Muscle layer of duodenum (tissue), 2 donors: Measurements from ENCODE around the gene TTLL11.

Experiments used
- H3K27ac ChIP-seq: one replicate; pipeline ENCODE4 v1.7.0; 2013; ENCODE audit warnings: mild to moderate bottlenecking, low read length
- H3K27me3 ChIP-seq: one replicate; pipeline ENCODE4 v1.7.0; 2013; ENCODE audit warnings: low read depth, mild to moderate bottlenecking, control low read depth, low read length
- H3K36me3 ChIP-seq, 2 donors: one replicate each; pipeline ENCODE4 v1.7.0; 2013; ENCODE audit warnings: low read length in 2 of 2, control low read depth in 1 of 2, mild to moderate bottlenecking in 1 of 2; ENCODE audit not compliant: insufficient read depth in 2 of 2, control insufficient read depth in 1 of 2
- H3K4me1 ChIP-seq, 2 donors: one replicate each; pipeline ENCODE4 v1.7.0; 2013; ENCODE audit warnings: low read length in 2 of 2, mild to moderate bottlenecking in 2 of 2, control low read depth in 1 of 2, moderate library complexity in 1 of 2; ENCODE audit not compliant: insufficient read depth in 2 of 2, control insufficient read depth in 1 of 2
- H3K4me3 ChIP-seq, 2 donors: one replicate each; pipeline ENCODE4 v1.7.0; 2013; ENCODE audit warnings: low read length in 2 of 2, low read depth in 1 of 2, mild to moderate bottlenecking in 1 of 2
- H3K9me3 ChIP-seq, 2 donors: one replicate each; pipeline ENCODE4 v1.7.0; 2013; ENCODE audit warnings: low read length in 2 of 2, control low read depth in 1 of 2, mild to moderate bottlenecking in 1 of 2; ENCODE audit not compliant: control insufficient read depth in 1 of 2
- donor health status: healthy.

Gene TTLL11

GRCh38 chr9:121976751-121977150 is 116.4 kb downstream of the TTLL11 start:
- Histone ChIP-seq H3K36me3 (peaks cover 0 to 2% of the 10 kb centered on the region in 2 donors), H3K9me3 (peaks cover 0 to 6% of the 10 kb centered on the region in 2 donors), H3K4me3 (no peak overlapping the region), H3K27me3 (no peaks in the 10 kb centered on the region), H3K4me1 (no peaks in the 10 kb centered on the region), H3K27ac (no peak overlapping the region)

- H3K4me1 ChIP-seq, result no peaks in the 10 kb centered on the region
- no peak overlapping the region for H3K27ac ChIP-seq
Measured at GRCh38 chr9:121975801-121976277, 117.3 kb downstream of the TTLL11 start.

GRCh38 chr9:121974421-121974820 is 118.7 kb downstream of the TTLL11 start:
- no peak overlapping the region for H3K4me3 ChIP-seq
- no peak overlapping the region for H3K27ac ChIP-seq
- H3K4me1 ChIP-seq, result no peaks in the 10 kb centered on the region
- H3K9me3 ChIP-seq, result no peaks in the 10 kb centered on the region
- H3K27me3 ChIP-seq, result no peaks in the 10 kb centered on the region
- H3K36me3 ChIP-seq, result peaks cover 0 to 2% of the 10 kb centered on the region in 2 donors

More at GRCh38 chr9:121975801-121976277, 117.3 kb downstream of the TTLL11 start:
- Histone ChIP-seq H3K27me3 (no peaks in the 10 kb centered on the region), H3K36me3 (peaks cover 0 to 2% of the 10 kb centered on the region in 2 donors), H3K4me3 (no peak overlapping the region), H3K9me3 (peaks cover 0 to 3% of the 10 kb centered on the region in 2 donors)

- H3K27me3 ChIP-seq, result no peaks in the 10 kb centered on the region
- H3K4me1 ChIP-seq, result no peaks in the 10 kb centered on the region
- no peak overlapping the region for H3K4me3 ChIP-seq
- H3K36me3 ChIP-seq, result peaks cover 0 to 2% of the 10 kb centered on the region in 2 donors
- no peaks in the 10 kb centered on the region for H3K9me3 ChIP-seq
- H3K27ac ChIP-seq, result no peak overlapping the region
Measured at GRCh38 chr9:121972501-121972981, 120.6 kb downstream of the TTLL11 start.

GRCh38 chr9:121968056-121968455 is 125.1 kb downstream of the TTLL11 start:
- no peaks in the 10 kb centered on the region for H3K9me3 ChIP-seq
- H3K4me3 ChIP-seq, result no peak overlapping the region
- H3K4me1 ChIP-seq, result no peaks in the 10 kb centered on the region
- no peaks in the 10 kb centered on the region for H3K27me3 ChIP-seq
- no peak overlapping the region for H3K27ac ChIP-seq
- no peaks in the 10 kb centered on the region for H3K36me3 ChIP-seq

- Histone ChIP-seq H3K27me3 (no peaks in the 10 kb centered on the region), H3K4me1 (no peaks in the 10 kb centered on the region), H3K27ac (no peak overlapping the region), H3K4me3 (no peak overlapping the region), H3K36me3 (no peaks in the 10 kb centered on the region), H3K9me3 (no peaks in the 10 kb centered on the region)
Measured at GRCh38 chr9:121966706-121967105, 126.4 kb downstream of the TTLL11 start.

- Histone ChIP-seq H3K27ac (no peak overlapping the region), H3K27me3 (no peaks in the 10 kb centered on the region), H3K9me3 (no peaks in the 10 kb centered on the region), H3K36me3 (no peaks in the 10 kb centered on the region), H3K4me3 (no peak overlapping the region), H3K4me1 (no peaks in the 10 kb centered on the region)
Measured at GRCh38 chr9:121963528-121963995, 129.5 kb downstream of the TTLL11 start.

GRCh38 chr9:121962421-121962820 is 130.7 kb downstream of the TTLL11 start:
- no peaks in the 10 kb centered on the region for H3K9me3 ChIP-seq
- H3K27ac ChIP-seq, result no peak overlapping the region
- no peaks in the 10 kb centered on the region for H3K4me1 ChIP-seq
- no peaks in the 10 kb centered on the region for H3K36me3 ChIP-seq
- H3K27me3 ChIP-seq, result no peaks in the 10 kb centered on the region
- no peak overlapping the region for H3K4me3 ChIP-seq

GRCh38 chr9:121960665-121961064 is 132.4 kb downstream of the TTLL11 start:
- Histone ChIP-seq H3K27ac (no peak overlapping the region), H3K9me3 (no peaks in the 10 kb centered on the region), H3K4me1 (no peaks in the 10 kb centered on the region), H3K36me3 (no peaks in the 10 kb centered on the region), H3K27me3 (no peaks in the 10 kb centered on the region), H3K4me3 (no peak overlapping the region)

- Histone ChIP-seq H3K27ac (no peak overlapping the region), H3K4me1 (peaks cover 0 to 7% of the 10 kb centered on the region in 2 donors), H3K9me3 (no peaks in the 10 kb centered on the region), H3K27me3 (no peaks in the 10 kb centered on the region), H3K4me3 (no peak overlapping the region), H3K36me3 (no peaks in the 10 kb centered on the region)
Measured at GRCh38 chr9:121958530-121958929, 134.6 kb downstream of the TTLL11 start.

- Histone ChIP-seq H3K9me3 (no peaks in the 10 kb centered on the region), H3K36me3 (no peaks in the 10 kb centered on the region), H3K4me3 (no peak overlapping the region), H3K27ac (no peak overlapping the region), H3K27me3 (no peaks in the 10 kb centered on the region), H3K4me1 (peaks cover 0 to 7% of the 10 kb centered on the region in 2 donors)
Measured at GRCh38 chr9:121956808-121957207, 136.3 kb downstream of the TTLL11 start.

- Histone ChIP-seq H3K4me1 (peaks cover 0 to 7% of the 10 kb centered on the region in 2 donors), H3K36me3 (no peaks in the 10 kb centered on the region), H3K9me3 (no peaks in the 10 kb centered on the region), H3K27ac (no peak overlapping the region), H3K4me3 (no peak overlapping the region), H3K27me3 (no peaks in the 10 kb centered on the region)
Measured at GRCh38 chr9:121955649-121956048, 137.5 kb downstream of the TTLL11 start.
